Endothelial cell of umbilical vein (primary cell): ENCODE results near the gene BABAM2. TPM values are rescaled to one million over a fixed set of nuclear protein-coding genes. Genes with fewer than 3 reads are reported as not detected.

Experiments
- BruUV-seq: library from RNA; stranded (reverse); fragments of 400-500 nt; replicated peaks from 2 replicates; lab custom pipeline; 2021; lab: Mats Ljungman, UMichigan
- CTCF ChIA-PET: fragments of 300-600, 350-600 bp; sonication (Branson Sonifier 250); formaldehyde crosslinking; loops from one replicate; lab custom pipeline; 2021; ENCODE audit warnings: antibody characterized with exemption, inconsistent platforms; lab: Charles Lee
- POLR2A ChIA-PET: fragments of 300-600, 350-600 bp; sonication (Branson Sonifier 250); formaldehyde crosslinking; loops from one replicate; lab custom pipeline; 2021; ENCODE audit warnings: antibody characterized with exemption, inconsistent platforms; lab: Charles Lee
- DNase-seq: peaks from one replicate; pipeline ENCODE4 v3.0.0-alpha.2; 2011; ENCODE audit warnings: low read depth, low spot score
- FAIRE-seq: peaks from 2 replicates; lab custom pipeline; 2011; peaks lifted over from hg19 to GRCh38; lab: Jason Lieb, UNC
- H2AFZ ChIP-seq: 2 replicates; pipeline ENCODE4 v1.6.0; 2012; ENCODE audit warnings: low read depth, low read length, control low read depth, inconsistent platforms
- H3K27ac ChIP-seq: 2 replicates; pipeline ENCODE4 v1.5.1; 2011; ENCODE audit warnings: low read depth, mild to moderate bottlenecking, control low read depth, low read length, moderate library complexity; ENCODE audit not compliant: insufficient read depth
- H3K27me3 ChIP-seq, 2 experiments: 2 replicates each; pipeline versions ENCODE4 v1.6.0 to v1.6.1; 2011; ENCODE audit warnings: low read length in 2 of 2, mixed read lengths in 1 of 2; ENCODE audit not compliant: control insufficient read depth in 2 of 2, insufficient read depth in 2 of 2
- H3K36me3 ChIP-seq, 2 experiments: 2 replicates in 1 of 2; 3 replicates in 1 of 2; pipeline ENCODE4 v1.5.1; 2011; ENCODE audit warnings: low read length in 2 of 2, mild to moderate bottlenecking in 1 of 2, moderate library complexity in 1 of 2; ENCODE audit not compliant: control insufficient read depth in 2 of 2, insufficient read depth in 2 of 2; ENCODE audit errors: extremely low read depth in 1 of 2
- H3K4me1 ChIP-seq: 3 replicates; pipeline ENCODE4 v1.5.1; 2011; ENCODE audit warnings: mild to moderate bottlenecking, low read length; ENCODE audit not compliant: control insufficient read depth, insufficient read depth; ENCODE audit errors: extremely low read depth
- H3K4me2 ChIP-seq: 2 replicates; pipeline ENCODE4 v1.6.1; 2011; ENCODE audit warnings: low read length, control low read depth, mixed read lengths; ENCODE audit not compliant: insufficient read depth
- H3K4me3 ChIP-seq, 3 experiments: fragments of 200-600 bp in 1 of 3; sonication (generic), shearing (Covaris generic) in 1 of 3; replicated peaks in 1 of 3; 2 replicates each; pipeline ENCODE4 v1.5.1; 2011 to 2016; ENCODE audit warnings: control low read depth in 3 of 3, low read length in 3 of 3, mild to moderate bottlenecking in 2 of 3, inconsistent platforms in 1 of 3, low read depth in 1 of 3, moderate library complexity in 1 of 3; ENCODE audit not compliant: insufficient read depth in 1 of 3
- H3K79me2 ChIP-seq: 2 replicates; pipeline ENCODE4 v1.6.0; 2012; ENCODE audit warnings: low read length, inconsistent platforms; ENCODE audit not compliant: control insufficient read depth, insufficient read depth
- H3K9ac ChIP-seq: replicated peaks from 2 replicates; pipeline ENCODE3; 2011; ENCODE audit warnings: low read length, control low read depth; ENCODE audit not compliant: insufficient read depth; ENCODE audit errors: extremely low read depth
- H3K9me1 ChIP-seq: replicated peaks from 3 replicates; pipeline ENCODE4 v1.6.0; 2011; ENCODE audit warnings: mild to moderate bottlenecking, low read length; ENCODE audit not compliant: control insufficient read depth, insufficient read depth; ENCODE audit errors: extremely low read depth
- H3K9me3 ChIP-seq: replicated peaks from 2 replicates; pipeline ENCODE4 v1.5.1; 2012; ENCODE audit warnings: low read length, inconsistent platforms; ENCODE audit not compliant: control insufficient read depth, insufficient read depth
- H4K20me1 ChIP-seq: replicated peaks from 2 replicates; pipeline ENCODE3; 2011; ENCODE audit warnings: mild to moderate bottlenecking, low read length; ENCODE audit not compliant: control insufficient read depth, insufficient read depth; ENCODE audit errors: extremely low read depth
- CTCF ChIP-seq, 2 donors: IDR thresholded peaks; 1 replicate in 1 of 2; 2 replicates in 1 of 2; pipeline ENCODE4 v1.5.1; 2011; ENCODE audit warnings: low read length in 2 of 2, mild to moderate bottlenecking in 2 of 2, moderate library complexity in 2 of 2, control low read depth in 1 of 2, inconsistent platforms in 1 of 2, low read depth in 1 of 2; ENCODE audit not compliant: insufficient read depth in 1 of 2; ENCODE audit errors: extremely low read depth in 1 of 2
- EZH2 ChIP-seq: IDR thresholded peaks from 2 replicates; pipeline ENCODE4 v1.6.1; 2012; ENCODE audit warnings: borderline replicate concordance, low read depth, mild to moderate bottlenecking, moderate library complexity, low read length, inconsistent platforms; ENCODE audit not compliant: severe bottlenecking
- FOS ChIP-seq: IDR thresholded peaks from 2 replicates; pipeline ENCODE4 v1.6.1; 2011; ENCODE audit warnings: mild to moderate bottlenecking, low read length, moderate library complexity, borderline replicate concordance; ENCODE audit not compliant: insufficient read depth
- GATA2 ChIP-seq: IDR thresholded peaks from 2 replicates; pipeline ENCODE4 v1.7.0; 2011; ENCODE audit warnings: low read depth, mild to moderate bottlenecking, moderate library complexity, mixed read lengths, low read length; ENCODE audit not compliant: insufficient read length, insufficient read depth
- JUN ChIP-seq: IDR thresholded peaks from 2 replicates; pipeline ENCODE4 v1.6.1; 2011; ENCODE audit warnings: borderline replicate concordance, low read depth; ENCODE audit not compliant: insufficient read length, insufficient read depth
- MAX ChIP-seq: IDR thresholded peaks from 2 replicates; pipeline ENCODE4 v1.6.1; 2011; ENCODE audit not compliant: insufficient read depth, insufficient read length
- MYC ChIP-seq: IDR thresholded peaks from one replicate; pipeline ENCODE4 v1.6.1; 2011; ENCODE audit warnings: mild to moderate bottlenecking, low read depth, low read length
- POLR2A ChIP-seq: IDR thresholded peaks from 2 replicates; pipeline ENCODE4 v1.6.1; 2012; ENCODE audit warnings: low read depth, mild to moderate bottlenecking, control low read depth, low read length
- POLR2AphosphoS5 ChIP-seq: IDR thresholded peaks from 2 replicates; pipeline ENCODE4 v1.6.1; 2012; ENCODE audit warnings: low read depth, mild to moderate bottlenecking, control low read depth, low read length, moderate library complexity; ENCODE audit not compliant: insufficient read depth
- dilution Hi-C: fragments of 300-500 bp; cut with MboI; formaldehyde crosslinking; loops from one replicate; pipeline ENCODE4 v1.15.0; 2019; ENCODE audit warnings: low sequenced_read_pairs; ENCODE audit not compliant: extremely low pct_ligation_motif_present
- intact Hi-C: fragments of 100-400 bp; cut with micrococcal nuclease; formaldehyde crosslinking; loops from one replicate; pipeline ENCODE4 v1.10.0; 2022
- polyA plus RNA-seq, 4 experiments: library from polyadenylated mRNA; depleted of rRNA in 3 of 4; stranded (reverse) in 3 of 4; unstranded in 1 of 4; fragments of >200 nt; gene quantifications; 2 replicates each; pipeline versions ENCODE4 v1.2.1 to v1.2.3, GENCODE V29; 2011 to 2012; ENCODE audit warnings: missing spikeins in 1 of 4
- total RNA-seq: library from RNA; stranded (reverse); gene quantifications from 2 replicates; pipeline ENCODE4 v1.2.3, GENCODE V29; 2021

Gene BABAM2
- total and polyA plus RNA-seq, 2 donors (not counting 3 experiments of a cell fraction or from before 2014, with no cell fraction given): 19.9 to 27.6 TPM

GRCh38 chr2:28357948-28358667 lies 467.6 kb downstream of the BABAM2 start:
- no peaks in the 10 kb centered on the region for H3K27me3 ChIP-seq
- H3K79me2 ChIP-seq: no peaks in the 10 kb centered on the region
- DNase-seq (no peak), FAIRE-seq (no peak)
- H3K27ac ChIP-seq: no peak overlapping the region
- POLR2A ChIA-PET: no interaction called here
- H3K9ac ChIP-seq: no peak overlapping the region
- no TSS peak for BruUV-seq
- H3K4me1 ChIP-seq: peaks cover 37% of the 10 kb centered on the region
- H3K4me3 ChIP-seq: no peak overlapping the region
- CTCF ChIA-PET: no interaction called here
- no peak overlapping the region for H2AFZ ChIP-seq
- no peaks in the 10 kb centered on the region for H3K9me3 ChIP-seq
- dilution Hi-C loops: no loop called here
- no peak for TF ChIP-seq MAX
- no peak for TF ChIP-seq JUN
- TF ChIP-seq EZH2: no peak
- TF ChIP-seq POLR2AphosphoS5: no peak
- no peak for TF ChIP-seq POLR2A
- TF ChIP-seq CTCF (IDR thresholded peaks at IDR 0.05; ENCODE audit: extremely low read depth in 1 of 2, insufficient read depth in 1 of 2, low read depth in 1 of 2, low read length in 2 of 2): no peak
- no peak for TF ChIP-seq FOS
- TF ChIP-seq MYC: no peak
- no peak for TF ChIP-seq GATA2
- intact Hi-C loops: no loop called here
- no peaks in the 10 kb centered on the region for H3K36me3 ChIP-seq
- H3K9me1 ChIP-seq: no peaks in the 10 kb centered on the region
- H4K20me1 ChIP-seq: no peaks in the 10 kb centered on the region
- no peak overlapping the region for H3K4me2 ChIP-seq
